Breast epithelium (tissue), 4 donors: ENCODE results near the gene TPRG1. TPM values are rescaled to one million over a fixed set of nuclear protein-coding genes. Genes with fewer than 3 reads are reported as not detected.

Experiments used
- DNase-seq, 2 donors: peaks; one replicate each; pipeline ENCODE4 v3.0.0-alpha.2; 2019; ENCODE audit warnings: low spot score in 2 of 2
- H3K27ac ChIP-seq, 2 donors: fragments of 200-600 bp; sonication (generic) in 1 of 2; one replicate each; pipeline ENCODE4 v1.5.1; 2016 to 2019; ENCODE audit warnings: mild to moderate bottlenecking in 1 of 2
- H3K27me3 ChIP-seq, 2 donors: fragments of 200-600 bp; sonication (generic) in 1 of 2; one replicate each; pipeline versions ENCODE4 v1.5.1 to v1.6.0; 2017 to 2019; ENCODE audit warnings: control low read depth in 1 of 2, mild to moderate bottlenecking in 1 of 2
- H3K36me3 ChIP-seq: fragments of 200-600 bp; one replicate; pipeline ENCODE4 v1.5.1; 2019
- H3K4me1 ChIP-seq, 2 donors: fragments of 200-600 bp; sonication (generic); one replicate each; pipeline ENCODE4 v1.5.1; 2016 to 2019; ENCODE audit warnings: control low read depth in 1 of 2
- H3K4me3 ChIP-seq, 3 donors: fragments of 200-600 bp; sonication (generic); 1 replicate in 2 of 3; 2 replicates in 1 of 3; pipeline ENCODE4 v1.5.1; 2016 to 2019; ENCODE audit warnings: mild to moderate bottlenecking in 3 of 3, moderate library complexity in 2 of 3
- H3K9me3 ChIP-seq, 2 donors: fragments of 200-600 bp; sonication (generic) in 1 of 2; one replicate each; pipeline ENCODE4 v1.5.1; 2016 to 2019; ENCODE audit warnings: control low read depth in 1 of 2
- CTCF ChIP-seq, 3 donors: fragments of 450-650 bp; IDR thresholded peaks; one replicate each; pipeline ENCODE4 v1.5.1; 2016 to 2017; ENCODE audit warnings: antibody characterized with exemption in 3 of 3, mild to moderate bottlenecking in 3 of 3, moderate library complexity in 3 of 3
- POLR2A ChIP-seq: fragments of 450-650 bp; IDR thresholded peaks from one replicate; pipeline ENCODE4 v1.6.1; 2016; ENCODE audit warnings: antibody characterized with exemption, mild to moderate bottlenecking, moderate library complexity
- POLR2AphosphoS5 ChIP-seq, 3 donors: sonication (generic); formaldehyde crosslinking; IDR thresholded peaks; one replicate each; pipeline ENCODE4 v1.6.1; 2017; ENCODE audit warnings: antibody characterized with exemption in 3 of 3
- intact Hi-C: fragments of 100-400 bp; cut with DNase I; formaldehyde crosslinking; loops from one replicate; pipeline ENCODE4 v1.15.1; 2023; ENCODE audit warnings: low total_unique reads
- total RNA-seq, 3 donors: library from RNA; depleted of rRNA; stranded (reverse); fragments of >200 nt; gene quantifications; one replicate each; pipeline ENCODE4 v1.1.0, GENCODE V29; 2016

Gene TPRG1
- total RNA-seq, 3 donors from 2014 or later, result 29.2 to 65.9 (median 31.9) TPM

- Histone ChIP-seq H3K4me3 (no peak overlapping the region), H3K27me3 (no peaks in the 10 kb centered on the region), H3K36me3 (no peaks in the 10 kb centered on the region), H3K9me3 (peaks cover 3 to 14% of the 10 kb centered on the region in 2 donors), H3K4me1 (no peaks in the 10 kb centered on the region), H3K27ac (no peak overlapping the region)
- no peak for DNase-seq
- no peak for TF ChIP-seq CTCF (IDR thresholded peaks at IDR 0.05)
- no peak for TF ChIP-seq POLR2AphosphoS5 (IDR thresholded peaks at IDR 0.05)
- no peak for TF ChIP-seq POLR2A
- intact Hi-C loops, result no loop called here
Observed at GRCh38 chr3:189239616-189240015, 67.8 kb downstream of the TPRG1 start.

- no peak overlapping the region for H3K4me3 ChIP-seq
- H3K9me3 ChIP-seq, result no peaks in the 10 kb centered on the region
- H3K36me3 ChIP-seq, result no peaks in the 10 kb centered on the region
- no peak overlapping the region for H3K27ac ChIP-seq
- intact Hi-C loops, result no loop called here
- no peak for TF ChIP-seq POLR2A
- TF ChIP-seq CTCF (IDR thresholded peaks at IDR 0.05), result no peak
- TF ChIP-seq POLR2AphosphoS5 (IDR thresholded peaks at IDR 0.05), result no peak
- DNase-seq, result no peak
- no peaks in the 10 kb centered on the region for H3K4me1 ChIP-seq
- H3K27me3 ChIP-seq, result no peaks in the 10 kb centered on the region
Observed at GRCh38 chr3:189249987-189250386, 78.2 kb downstream of the TPRG1 start.

GRCh38 chr3:189258261-189258660 is 86.5 kb downstream of the TPRG1 start:
- no peak for DNase-seq
- H3K27me3 ChIP-seq, result no peaks in the 10 kb centered on the region
- H3K4me3 ChIP-seq, result no peak overlapping the region
- intact Hi-C loops, result no loop called here
- H3K36me3 ChIP-seq, result no peaks in the 10 kb centered on the region
- no peak for TF ChIP-seq CTCF (IDR thresholded peaks at IDR 0.05)
- TF ChIP-seq POLR2A, result no peak
- no peak for TF ChIP-seq POLR2AphosphoS5 (IDR thresholded peaks at IDR 0.05)
- no peaks in the 10 kb centered on the region for H3K4me1 ChIP-seq
- H3K27ac ChIP-seq, result no peak overlapping the region
- no peaks in the 10 kb centered on the region for H3K9me3 ChIP-seq

- Histone ChIP-seq H3K27ac (peak overlapping the region; percentile 42 to 49), H3K27me3 (no peaks in the 10 kb centered on the region), H3K4me1 (no peaks in the 10 kb centered on the region), H3K4me3 (no peak overlapping the region), H3K9me3 (no peaks in the 10 kb centered on the region), H3K36me3 (no peaks in the 10 kb centered on the region)
- intact Hi-C loops, result no loop called here
- TF ChIP-seq POLR2A, result no peak
- TF ChIP-seq POLR2AphosphoS5 (IDR thresholded peaks at IDR 0.05), result peak in 2 of 3 donors; percentile 14 to 26
- TF ChIP-seq CTCF (IDR thresholded peaks at IDR 0.05), result no peak
- DNase-seq, result peak in 1 of 2 donors; percentile 81
Observed at GRCh38 chr3:189260556-189261493, 89.1 kb downstream of the TPRG1 start.

- TF ChIP-seq POLR2A (no peak), CTCF (IDR thresholded peaks at IDR 0.05) (no peak), POLR2AphosphoS5 (IDR thresholded peaks at IDR 0.05) (no peak)
- DNase-seq, result no peak
- Histone ChIP-seq H3K4me3 (no peak overlapping the region), H3K36me3 (no peaks in the 10 kb centered on the region), H3K9me3 (no peaks in the 10 kb centered on the region), H3K27me3 (no peaks in the 10 kb centered on the region), H3K4me1 (no peaks in the 10 kb centered on the region), H3K27ac (no peak overlapping the region)
- intact Hi-C loops, result no loop called here
Observed at GRCh38 chr3:189262746-189263145, 91.0 kb downstream of the TPRG1 start.
